ENCODE results near the gene MED13.
"Not testable (repeated sequence)": the region's sequence is repeated elsewhere in the genome, so short reads cannot be mapped to it uniquely, and the experiment has no call there.

DNA sequence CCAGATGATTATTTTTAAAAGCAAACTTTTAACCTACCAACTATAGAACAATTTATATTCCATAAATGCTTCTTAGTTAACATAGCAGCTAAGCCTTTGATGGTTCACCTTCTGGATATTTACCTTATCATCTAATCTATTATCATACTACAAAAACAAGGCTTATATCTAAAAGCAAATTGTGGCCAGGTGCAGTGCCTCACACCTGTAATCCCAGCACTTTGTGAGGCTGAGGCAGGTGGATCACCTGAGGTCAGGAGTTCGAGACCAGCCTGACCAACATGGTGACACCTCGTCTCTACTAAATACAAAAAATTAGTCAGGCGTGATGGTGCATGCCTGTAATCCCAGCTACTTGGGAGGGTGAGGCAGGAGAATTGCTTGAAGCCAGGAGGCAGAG, 61.9 kb downstream of the MED13 start:
- TF ChIP-seq CTCF, POLR2A (IDR thresholded peaks at IDR 0.05): not testable (repeated sequence)
